ENCODE measurements around the gene RAVER1.

Gene RAVER1

GRCh38 chr19:10320602-10321416 is 12.5 kb downstream of the RAVER1 start:
- TF ChIP-seq CTCF (IDR thresholded peaks at IDR 0.05; ENCODE audit: low read depth, low read length): no peak
- no peak overlapping the region for H3K4me3 ChIP-seq (ENCODE audit: low read depth, low read length)

- no peak for TF ChIP-seq CTCF (IDR thresholded peaks at IDR 0.05; ENCODE audit: low read depth, low read length)
- H3K4me3 ChIP-seq (ENCODE audit: low read depth, low read length): no peak overlapping the region
Observed at GRCh38 chr19:10318807-10319682, 14.3 kb downstream of the RAVER1 start.

- no peak overlapping the region for H3K4me3 ChIP-seq (ENCODE audit: low read depth, low read length)
- no peak for TF ChIP-seq CTCF (IDR thresholded peaks at IDR 0.05; ENCODE audit: low read depth, low read length)
Observed at GRCh38 chr19:10317857-10318462, 15.4 kb downstream of the RAVER1 start.

- no peak overlapping the region for H3K4me3 ChIP-seq (ENCODE audit: low read depth, low read length)
- TF ChIP-seq CTCF (IDR thresholded peaks at IDR 0.05; ENCODE audit: low read depth, low read length): no peak
Observed at GRCh38 chr19:10317045-10317856, 16.1 kb downstream of the RAVER1 start.

- no peak for TF ChIP-seq CTCF (IDR thresholded peaks at IDR 0.05; ENCODE audit: low read depth, low read length)
- no peak overlapping the region; the same call in 1 of the 2 replicates for H3K4me3 ChIP-seq (ENCODE audit: low read depth, low read length)
Observed at GRCh38 chr19:10316229-10317044, 16.9 kb downstream of the RAVER1 start.

Measured in WI38 (cell line).